H1 (cell line): Measurements from ENCODE around the gene ERICH3. TPM values are rescaled to one million over a fixed set of nuclear protein-coding genes. Genes with fewer than 3 reads are reported as not detected.

Experiments used
- E2F6 ChIP-seq: IDR thresholded peaks from 2 replicates; pipeline ENCODE4 v1.6.1; 2012; ENCODE audit warnings: inconsistent platforms
- NANOG ChIP-seq: IDR thresholded peaks from 2 replicates; pipeline ENCODE4 v1.6.1; 2011; ENCODE audit warnings: low read length, low read depth, mild to moderate bottlenecking, inconsistent platforms; ENCODE audit not compliant: insufficient read depth, poor library complexity, severe bottlenecking
- polyA plus RNA-seq, 7 experiments: library from polyadenylated mRNA; depleted of rRNA in 3 of 7; stranded (reverse) in 5 of 7; unstranded in 2 of 7; fragments of >200 nt in 5 of 7; fragments of 200-250 nt in 2 of 7; gene quantifications; 1 replicate in 5 of 7; 2 replicates in 1 of 7; 4 replicates in 1 of 7; pipeline versions ENCODE4 v1.2.1 to v1.2.3, GENCODE V29; 2011 to 2013; ENCODE audit warnings: missing spikeins in 2 of 7, mixed read lengths in 2 of 7
- total RNA-seq: library from RNA; stranded (reverse); fragmentation: NEBNext Ultra II Directional; extraction: Animal tissue kit (Norgen Biotek cat#: 25700); gene quantifications from 2 replicates; pipeline ENCODE4 v1.2.1, GENCODE V29; 2021

Gene ERICH3
- total and polyA plus RNA-seq, 2 of the 8 experiments (the other 6 are each of a cell fraction or from before 2014, with no cell fraction given): 0.02 TPM; not detected in 1

- TF ChIP-seq NANOG: no peak
- no peak for TF ChIP-seq E2F6
Observed at GRCh38 chr1:74641876-74642275, 31.7 kb downstream of the ERICH3 start (continued).
